GM21381 (cell line): ENCODE measurements around the gene HLA-DQB2.
A peak's percentile ranks its signal among the peaks of the same experiment; 100 is the strongest.
"Not testable (repeated sequence)": the region's sequence is repeated elsewhere in the genome, so short reads cannot be mapped to it uniquely, and the experiment has no call there.

ENCODE experiments used
- ATAC-seq: cut with Tn5 transposase; IDR thresholded peaks from one replicate; pipeline ENCODE4 v1.9.1; 2021; ENCODE audit warnings: mild to moderate bottlenecking, moderate library complexity; ENCODE audit not compliant: unreplicated experiment

Gene HLA-DQB2

DNA sequence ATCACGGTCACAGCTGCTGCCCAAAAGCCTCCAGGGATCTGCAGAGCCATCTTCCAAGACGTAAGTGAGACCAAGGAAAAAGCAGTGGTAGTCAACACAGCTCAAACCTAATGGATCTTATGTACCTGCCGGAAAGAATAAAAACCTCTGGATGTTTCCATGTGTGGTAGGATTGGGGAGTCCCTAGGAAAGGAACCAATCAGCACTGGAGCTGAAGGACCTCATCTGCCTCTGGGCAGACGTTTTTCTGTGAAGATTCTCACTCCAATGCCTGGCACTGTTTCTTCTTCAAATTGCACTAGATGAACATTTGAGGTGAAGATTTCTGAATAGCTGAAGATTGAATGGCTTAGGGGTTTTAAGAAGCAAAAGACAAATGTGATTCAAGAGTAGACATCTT, at the start of gene HLA-DQB2:
TSS of gene HLA-DQB2 (minus strand) at position 112 of the 400 bp plus-strand sequence. CDS start at position 50, 62 bp downstream.
- no peak for ATAC-seq

DNA sequence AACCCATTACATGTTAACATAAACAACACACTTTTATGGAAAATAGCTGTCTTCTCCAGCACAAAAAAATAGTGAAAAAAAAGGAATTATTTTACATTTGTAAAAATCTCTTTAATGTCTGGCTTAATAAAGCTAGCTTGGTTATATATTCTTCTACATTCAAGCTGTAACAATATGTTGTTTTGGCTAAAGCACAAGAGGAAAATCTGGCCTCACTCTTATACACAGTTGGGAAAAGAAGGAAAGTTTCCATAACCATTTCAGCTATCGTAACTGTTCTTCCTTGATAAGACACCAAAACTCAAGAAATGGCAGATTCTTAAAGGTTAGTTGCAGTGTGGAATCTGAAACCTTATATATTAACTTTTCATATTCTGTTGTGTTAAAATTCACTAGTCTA, 45.8 kb upstream of the HLA-DQB2 start:
- ATAC-seq: no peak

DNA sequence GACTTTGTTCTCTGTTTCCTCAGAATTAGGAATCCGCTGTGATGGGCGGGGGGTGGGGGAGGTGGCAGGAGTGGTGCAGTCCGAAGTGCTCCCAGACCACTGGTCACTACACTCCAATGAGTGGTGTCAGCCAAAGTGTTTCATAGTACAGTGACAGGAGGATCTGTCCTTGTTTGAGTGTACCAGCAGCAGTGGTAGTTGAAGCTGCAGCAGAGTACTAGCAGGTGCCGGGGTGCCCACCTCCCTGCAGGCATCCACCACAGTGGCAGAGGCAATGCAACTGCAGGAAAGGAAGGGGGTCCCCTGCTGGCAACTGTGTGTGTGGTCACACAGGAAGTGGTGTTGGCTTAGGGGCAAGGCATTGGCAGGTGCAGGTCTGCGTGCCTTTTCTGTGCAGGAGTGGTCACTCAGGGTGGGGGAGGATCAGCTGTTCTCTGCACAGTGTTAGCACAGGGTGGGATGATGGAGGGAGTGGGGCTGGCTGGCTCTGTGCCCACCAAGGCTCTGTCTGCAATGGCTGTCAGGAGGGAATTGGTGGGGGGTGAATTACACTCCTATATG, 43.8 kb upstream of the HLA-DQB2 start:
- ATAC-seq: no peak

DNA sequence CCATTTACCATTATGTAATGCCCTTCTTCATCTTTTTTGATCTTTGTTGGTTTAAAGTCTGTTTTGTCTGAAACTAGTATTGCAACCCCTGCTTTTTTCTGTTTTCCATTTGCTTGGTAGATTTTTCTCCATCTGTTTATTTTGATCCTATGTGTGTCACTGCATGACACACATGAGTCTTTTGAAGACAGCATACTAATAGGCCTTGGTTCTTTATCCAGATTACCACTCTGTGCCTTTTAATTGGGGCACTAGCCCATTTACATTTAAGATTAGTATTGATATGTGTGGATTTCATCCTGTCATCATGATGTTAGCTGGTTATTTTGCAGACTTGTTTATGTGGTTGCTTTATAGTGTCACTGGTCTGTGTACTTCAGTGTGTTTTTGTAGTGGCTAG, 42.1 kb upstream of the HLA-DQB2 start:
- not testable (repeated sequence) for ATAC-seq

DNA sequence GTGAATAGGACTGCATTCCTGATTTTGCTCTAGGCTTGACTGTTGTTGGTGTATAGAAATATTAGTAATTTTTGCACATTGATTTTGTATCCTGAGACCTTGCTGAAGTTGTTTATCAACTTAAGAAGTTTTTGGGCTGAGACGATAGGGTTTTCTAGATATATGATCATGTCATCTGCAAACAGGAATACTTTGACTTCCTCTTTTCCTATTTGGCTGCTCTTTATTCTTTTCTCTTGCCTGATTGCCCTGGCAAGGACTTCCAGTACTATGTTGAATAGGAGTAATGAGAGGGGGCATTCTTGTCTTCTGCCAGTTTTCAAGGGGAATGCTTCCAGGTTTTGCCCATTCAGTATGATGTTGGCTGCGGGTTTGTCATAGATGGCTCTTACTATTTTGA, 40.1 kb upstream of the HLA-DQB2 start:
- no peak for ATAC-seq

DNA sequence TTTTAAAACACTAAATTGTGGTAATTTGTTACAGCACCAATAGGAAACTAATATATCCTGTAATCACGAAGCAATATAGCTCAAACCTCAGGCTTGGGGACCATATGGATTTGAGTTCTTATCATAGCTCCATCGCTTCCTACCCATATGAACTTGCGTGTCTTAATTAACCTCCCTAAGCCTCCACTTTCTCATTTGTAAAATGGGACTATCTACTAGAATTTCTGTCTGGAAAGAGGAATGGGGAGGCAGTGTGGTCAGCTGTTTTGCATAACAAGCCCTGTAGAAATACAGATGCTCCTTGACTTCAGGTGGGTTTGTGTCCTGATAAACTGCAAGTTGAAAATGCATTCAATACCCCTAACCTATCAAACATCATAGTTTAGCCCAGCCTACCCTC, 36.4 kb upstream of the HLA-DQB2 start:
- no peak for ATAC-seq

DNA sequence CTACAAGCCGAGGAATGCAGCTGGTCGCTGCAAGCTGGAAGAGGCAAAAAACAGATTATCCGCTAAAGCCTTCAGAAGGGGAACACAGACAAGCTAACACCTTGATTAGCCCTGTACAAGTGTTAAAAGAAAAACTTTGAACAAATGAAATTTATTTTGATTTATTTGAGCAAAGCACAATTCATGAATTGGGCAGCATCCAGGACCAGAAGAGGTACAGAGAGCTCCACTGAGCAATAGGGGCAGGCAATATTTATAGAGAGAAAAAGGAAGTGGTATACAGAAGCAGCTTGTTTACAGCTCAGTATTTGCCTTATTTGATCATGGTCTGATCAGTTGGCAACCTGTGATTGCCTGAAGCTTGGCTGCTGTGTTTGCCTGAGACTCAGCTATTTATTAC, 35.8 kb upstream of the HLA-DQB2 start:
- ATAC-seq: no peak

DNA sequence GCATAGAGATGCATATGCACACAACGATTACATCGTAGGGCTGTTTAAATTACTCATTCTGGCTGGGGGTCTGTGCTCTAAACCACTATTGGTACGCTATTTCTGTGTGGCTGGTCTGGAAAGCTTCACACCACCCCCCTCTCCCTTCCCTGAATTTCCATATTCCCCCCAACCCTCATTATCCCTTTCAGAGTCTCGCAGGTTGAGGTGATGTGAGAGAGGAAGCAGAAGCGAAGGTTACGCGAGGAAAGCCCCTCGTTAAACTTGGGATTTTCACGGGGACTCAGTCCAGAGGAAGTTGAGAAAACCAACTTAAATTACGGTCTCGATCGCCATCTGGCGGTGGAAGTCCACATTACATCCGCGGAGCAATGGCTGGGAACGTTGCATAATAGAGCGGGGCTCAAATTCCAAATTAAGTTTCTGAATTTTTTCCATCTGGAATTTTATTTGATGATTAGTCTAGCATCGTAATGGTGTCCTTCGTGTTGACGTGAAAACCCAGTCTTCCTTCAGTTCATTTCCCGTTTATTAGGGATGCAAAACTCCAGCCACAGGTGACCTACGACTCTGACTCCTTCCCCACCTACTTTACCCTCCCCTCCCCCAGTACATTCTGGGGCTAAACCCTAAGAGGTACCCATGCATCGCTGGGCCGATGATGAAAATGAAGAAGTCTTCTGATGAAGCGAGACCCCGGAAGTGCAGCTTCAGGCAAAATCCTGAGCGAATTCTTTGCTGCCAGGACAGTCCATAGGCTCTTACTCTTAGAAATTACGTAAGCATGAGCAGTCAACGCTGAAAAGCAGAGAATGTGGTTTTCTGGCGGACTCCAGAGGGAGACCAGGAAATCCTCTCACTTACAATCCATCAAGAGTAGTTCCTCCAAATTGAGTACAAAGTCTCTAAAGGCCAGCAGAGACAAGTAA, 33.8 kb upstream of the HLA-DQB2 start:
- ATAC-seq: peak; percentile 51

DNA sequence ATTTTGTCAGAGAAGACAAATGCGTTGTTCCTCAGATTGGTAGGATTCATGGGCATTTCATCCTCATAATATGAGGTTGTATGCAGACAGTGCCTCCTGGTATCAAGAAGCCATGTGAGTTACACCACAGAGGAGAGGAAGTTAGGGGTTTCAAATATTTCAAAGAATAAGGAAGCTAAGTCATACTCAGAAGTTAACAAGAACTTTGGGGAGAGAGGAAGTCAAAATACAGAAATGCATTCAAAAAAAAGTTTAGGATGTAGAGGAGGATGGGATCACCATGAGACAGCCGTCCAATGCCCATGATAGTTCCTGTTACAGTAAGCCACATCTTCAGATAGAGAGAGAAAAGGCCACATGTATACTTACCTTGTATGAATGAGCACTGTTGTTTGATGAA, 31.2 kb upstream of the HLA-DQB2 start:
- no peak for ATAC-seq

DNA sequence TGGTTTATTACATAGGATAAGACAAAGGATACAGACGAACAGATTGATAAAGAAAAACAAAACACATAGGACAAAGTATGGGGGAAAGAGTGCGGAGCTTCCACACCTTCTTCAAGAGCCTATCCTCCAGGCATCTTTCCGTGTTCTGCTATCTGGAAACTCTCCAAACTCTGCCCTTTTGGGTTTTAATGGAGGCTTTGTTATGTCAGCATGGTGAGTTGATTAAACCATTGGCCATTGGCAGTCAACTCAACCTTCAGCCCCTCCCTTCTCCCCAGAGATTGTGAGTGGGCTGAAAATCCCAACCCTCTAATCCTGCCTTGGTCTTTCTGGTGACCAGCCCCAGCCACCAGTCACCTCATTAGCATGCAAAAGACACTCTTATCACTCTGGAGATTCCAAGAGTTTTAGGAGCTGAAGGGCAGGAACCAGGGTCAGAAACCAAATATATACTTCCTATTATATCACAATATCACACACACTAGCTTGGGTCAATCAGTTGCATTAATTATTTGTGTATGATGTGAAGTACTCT, 29.6 kb upstream of the HLA-DQB2 start:
- no peak for ATAC-seq

DNA sequence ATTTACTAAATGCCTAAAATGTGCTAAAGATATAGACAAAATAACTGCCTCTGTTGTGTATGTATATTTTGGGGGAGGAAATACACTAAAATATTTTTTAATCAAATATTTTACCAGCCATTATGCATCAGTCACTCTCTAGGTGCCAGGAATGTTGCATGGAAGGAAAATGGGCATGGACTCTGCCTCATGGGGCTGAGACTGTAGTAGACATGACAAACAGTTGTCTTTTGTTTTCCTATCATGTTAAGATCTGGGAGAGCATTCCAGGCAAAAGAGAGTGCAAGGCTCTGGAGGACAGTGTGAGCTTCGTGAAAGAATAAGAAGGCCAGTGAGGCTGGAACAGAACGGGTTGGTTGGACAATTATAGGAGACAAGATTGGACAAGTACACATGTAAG, 27.0 kb upstream of the HLA-DQB2 start:
- ATAC-seq: no peak

DNA sequence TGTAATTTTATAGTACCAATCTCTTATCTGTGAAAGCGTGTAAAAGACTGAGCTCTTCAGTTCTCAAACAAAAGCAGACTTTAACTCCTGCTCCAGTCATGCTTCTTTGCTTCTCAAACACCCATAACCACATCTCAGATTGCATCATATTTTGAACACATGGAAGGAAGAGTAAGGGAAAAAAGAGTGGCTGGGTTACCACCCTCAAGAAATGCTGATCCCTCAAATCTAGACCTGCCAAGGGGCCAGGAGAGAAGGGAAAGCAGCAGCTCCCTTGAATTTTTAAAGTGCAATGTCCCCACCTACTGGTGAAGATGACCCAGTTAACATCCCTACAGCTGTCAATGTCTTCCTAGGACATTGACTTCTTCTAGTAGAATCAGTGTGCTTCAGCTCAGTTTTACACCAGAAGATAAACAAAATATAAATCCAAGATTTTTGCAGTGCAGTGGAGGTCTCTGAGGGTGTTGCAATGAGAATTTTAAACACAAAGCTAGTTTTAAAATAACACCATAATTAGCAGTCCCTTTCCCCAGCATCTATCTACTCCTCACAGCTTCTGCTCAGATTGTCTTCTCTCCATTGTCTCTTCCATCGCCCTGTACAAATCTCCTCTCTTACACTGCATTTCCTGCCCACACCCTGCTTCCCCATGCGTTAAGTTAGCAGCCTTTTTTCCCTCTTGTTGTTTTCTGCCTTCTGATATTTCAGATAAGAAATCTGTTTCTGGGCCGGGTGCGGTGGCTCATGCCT, 22.6 kb upstream of the HLA-DQB2 start:
- ATAC-seq: no peak

DNA sequence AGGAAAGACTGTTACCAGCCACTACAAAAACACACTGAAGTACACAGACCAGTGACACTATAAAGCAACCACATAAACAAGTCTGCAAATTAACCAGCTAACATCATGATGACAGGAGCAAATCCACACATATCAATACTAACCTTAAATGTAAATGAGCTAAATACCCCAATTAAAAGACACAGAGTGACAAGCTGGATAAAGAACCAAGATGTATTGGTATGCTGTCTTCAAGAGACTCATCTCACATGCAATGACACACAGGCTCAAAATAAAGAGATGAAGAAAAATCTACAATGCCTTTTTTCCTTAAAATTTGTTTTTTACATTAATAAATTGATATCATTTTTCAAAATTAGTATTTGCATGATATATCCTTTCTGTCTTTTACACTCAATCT, 19.6 kb upstream of the HLA-DQB2 start:
- not testable (repeated sequence) for ATAC-seq

DNA sequence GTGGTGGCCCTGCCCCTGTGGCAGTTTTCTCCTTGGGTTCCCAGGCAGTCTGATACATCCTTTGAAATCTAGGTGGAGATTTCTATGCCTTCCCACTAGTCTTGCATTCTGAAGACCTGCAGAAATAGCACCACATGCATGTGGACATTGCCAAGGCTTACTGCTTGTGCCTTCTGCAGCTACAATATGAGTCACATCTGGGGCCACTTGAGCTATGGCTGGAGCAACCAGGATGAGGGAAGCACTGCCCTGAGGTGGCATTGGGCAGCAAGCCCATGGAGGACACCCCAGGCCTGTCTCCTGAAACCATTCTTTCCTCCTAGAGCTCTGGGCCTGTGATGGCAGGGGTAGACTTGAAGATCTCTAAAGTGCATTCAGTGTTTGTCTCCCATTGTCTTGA, 15.7 kb upstream of the HLA-DQB2 start:
- no peak for ATAC-seq

DNA sequence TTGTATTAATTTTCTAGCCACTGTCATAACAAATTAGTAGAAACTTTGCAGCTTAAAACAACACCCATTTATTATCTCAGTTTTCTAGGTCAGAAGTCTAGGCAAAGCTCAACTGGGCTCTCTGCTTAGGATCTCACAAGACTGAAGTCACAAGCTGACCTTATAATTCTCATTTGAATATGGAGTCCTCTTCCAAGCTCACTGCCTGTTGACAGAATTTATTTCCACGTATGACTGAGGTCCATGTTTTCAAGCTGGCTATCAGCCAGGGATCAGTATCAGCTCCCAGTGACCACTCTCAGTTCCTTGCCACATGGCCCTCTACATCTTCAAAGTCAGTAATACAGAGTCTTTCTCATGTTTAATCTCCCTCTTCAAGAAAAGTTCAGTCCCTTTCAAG, 11.7 kb upstream of the HLA-DQB2 start:
- ATAC-seq: no peak

DNA sequence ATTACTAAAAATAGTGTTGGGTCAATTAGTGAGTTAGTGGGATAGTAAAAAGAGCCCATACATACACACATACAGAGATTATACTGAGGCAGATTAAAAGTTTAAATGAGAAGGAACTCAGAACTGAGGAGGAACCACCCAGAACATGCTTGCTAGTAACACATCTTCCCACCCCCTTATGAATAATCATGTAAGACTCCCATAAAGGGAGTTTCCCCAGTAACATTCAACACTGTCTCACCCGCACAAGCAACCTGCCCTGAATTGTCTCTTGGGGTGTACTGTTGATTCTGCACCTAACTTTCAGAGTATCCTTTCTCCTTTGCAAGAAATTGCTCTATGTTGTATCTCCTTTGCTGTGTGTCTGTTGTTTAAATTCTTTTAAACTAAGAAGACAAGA, 11.1 kb upstream of the HLA-DQB2 start:
- ATAC-seq: no peak

DNA sequence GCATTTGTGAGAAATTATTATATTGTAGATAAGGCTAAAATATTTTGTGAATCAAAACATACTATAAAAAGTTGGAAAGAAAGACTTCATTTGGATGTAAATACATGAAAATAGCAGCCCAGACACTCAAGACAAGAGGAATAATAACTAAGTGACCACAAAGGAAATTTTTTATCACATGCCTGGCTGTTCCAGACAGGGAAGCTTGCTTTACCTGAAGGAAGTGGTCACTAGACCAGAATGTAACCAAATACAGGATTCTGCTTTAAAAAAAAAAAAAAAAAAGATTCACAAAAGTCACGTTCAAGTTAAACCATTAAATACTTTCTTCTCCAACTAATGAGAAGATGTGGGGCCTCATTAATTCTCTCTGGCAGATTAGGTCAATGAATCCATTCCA, 9.3 kb upstream of the HLA-DQB2 start:
- ATAC-seq: no peak

DNA sequence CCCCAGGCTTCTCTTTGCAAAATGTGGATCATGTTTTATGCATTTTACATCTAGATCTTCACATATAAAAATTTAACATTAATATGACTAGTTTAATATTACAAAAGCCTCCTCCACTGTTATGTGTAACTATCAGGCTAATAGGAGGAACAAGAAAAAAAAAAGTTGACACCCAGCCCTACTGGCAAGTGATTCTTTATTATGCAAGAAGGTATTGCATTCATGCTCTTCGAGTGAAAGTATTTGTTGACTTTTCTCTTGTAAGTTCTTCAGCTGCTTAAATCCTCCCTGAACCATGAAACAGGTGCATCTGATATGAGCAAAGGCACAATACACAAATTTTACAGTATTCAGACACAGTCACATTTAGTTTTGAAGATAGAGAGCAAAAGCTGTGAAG, 716 bp upstream of the HLA-DQB2 start:
- no peak for ATAC-seq

DNA sequence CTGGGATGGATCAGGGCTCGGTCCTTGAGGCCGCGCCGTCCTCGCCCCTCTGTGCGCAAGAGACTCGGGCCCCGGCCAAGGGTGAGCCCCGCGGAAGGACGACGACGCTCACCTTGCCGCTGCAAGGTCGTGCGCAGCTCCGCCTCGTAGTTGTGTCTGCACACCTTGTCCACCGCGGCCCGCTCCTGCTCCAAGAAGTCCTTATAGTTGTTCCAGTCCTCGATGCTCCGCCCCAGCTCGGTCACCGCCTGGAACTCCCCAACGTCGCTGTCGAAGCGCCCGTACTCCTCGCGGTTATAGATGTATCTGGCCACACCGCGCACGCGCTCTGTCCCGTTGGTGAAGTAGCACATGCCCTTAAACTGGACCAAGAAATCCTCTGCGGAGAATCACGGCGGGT, 1.8 kb downstream of the HLA-DQB2 start:
- no peak for ATAC-seq

DNA sequence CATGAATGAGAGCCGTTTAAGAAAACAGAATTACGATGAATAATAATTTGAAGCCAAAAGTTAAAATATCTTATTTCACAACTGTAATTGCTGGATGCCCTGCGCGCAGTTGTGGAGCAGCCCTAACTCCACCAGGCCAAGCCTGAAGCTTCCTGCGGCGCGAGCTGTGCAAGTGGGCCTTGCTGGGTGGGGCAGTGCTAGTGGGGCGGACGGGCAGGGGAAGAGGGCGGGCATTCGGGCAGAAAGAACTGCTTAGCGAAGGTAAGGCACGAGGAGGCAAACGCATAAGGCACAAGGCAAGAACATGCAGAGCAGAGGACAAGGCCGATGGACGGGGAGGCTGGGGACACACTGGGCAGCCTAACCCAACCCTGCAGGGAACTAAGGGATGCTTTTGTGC, 2.3 kb downstream of the HLA-DQB2 start:
- ATAC-seq: no peak

DNA sequence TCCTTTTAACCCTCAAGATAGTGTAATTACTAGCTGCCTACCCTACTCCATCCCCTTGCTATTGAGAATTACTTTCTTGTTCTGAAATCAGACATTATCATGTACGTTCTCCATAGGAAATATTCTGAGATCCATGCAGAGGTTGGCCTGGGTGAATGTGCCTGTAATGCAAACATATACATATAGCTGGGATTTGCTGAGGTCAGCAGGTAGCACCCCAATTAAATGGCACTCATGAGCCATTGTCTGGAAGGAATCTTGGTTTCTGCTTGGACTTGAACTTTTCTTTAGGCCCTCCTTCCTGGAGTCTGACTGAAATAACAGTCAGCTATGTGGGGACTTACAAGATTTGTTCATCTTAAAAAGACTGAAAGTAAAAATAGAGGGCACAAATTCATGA, 3.7 kb downstream of the HLA-DQB2 start:
- ATAC-seq: no peak

DNA sequence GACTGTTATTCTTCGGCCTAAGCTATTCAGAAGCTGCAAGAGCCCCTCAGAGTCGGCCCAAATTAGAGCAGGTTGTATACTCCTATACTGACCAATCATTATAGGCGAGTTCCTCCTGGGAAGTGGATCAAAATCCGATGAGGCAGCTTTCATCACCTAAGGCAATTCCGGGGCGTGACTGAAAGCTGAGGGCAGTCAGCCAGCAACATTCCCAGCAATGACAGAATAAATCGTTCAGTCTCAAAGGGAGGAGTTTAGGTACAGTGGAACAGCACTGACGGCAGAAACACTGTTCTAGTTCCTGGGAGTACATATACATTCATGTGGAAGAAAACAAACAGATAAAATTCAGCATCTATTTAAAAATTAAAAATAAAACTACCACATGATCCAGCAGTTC, 10.8 kb downstream of the HLA-DQB2 start:
- ATAC-seq: no peak
